ENCODE data around the gene MYO1F. TPM values are rescaled to one million over a fixed set of nuclear protein-coding genes. Genes with fewer than 3 reads are reported as not detected.
A peak's percentile ranks its signal among the peaks of the same experiment; 100 is the strongest.

MYO1F gene
- polyA plus RNA-seq, 1 donor (not counting 4 experiments of a cell fraction or from before 2014, with no cell fraction given), result 0.14 TPM

DNA sequence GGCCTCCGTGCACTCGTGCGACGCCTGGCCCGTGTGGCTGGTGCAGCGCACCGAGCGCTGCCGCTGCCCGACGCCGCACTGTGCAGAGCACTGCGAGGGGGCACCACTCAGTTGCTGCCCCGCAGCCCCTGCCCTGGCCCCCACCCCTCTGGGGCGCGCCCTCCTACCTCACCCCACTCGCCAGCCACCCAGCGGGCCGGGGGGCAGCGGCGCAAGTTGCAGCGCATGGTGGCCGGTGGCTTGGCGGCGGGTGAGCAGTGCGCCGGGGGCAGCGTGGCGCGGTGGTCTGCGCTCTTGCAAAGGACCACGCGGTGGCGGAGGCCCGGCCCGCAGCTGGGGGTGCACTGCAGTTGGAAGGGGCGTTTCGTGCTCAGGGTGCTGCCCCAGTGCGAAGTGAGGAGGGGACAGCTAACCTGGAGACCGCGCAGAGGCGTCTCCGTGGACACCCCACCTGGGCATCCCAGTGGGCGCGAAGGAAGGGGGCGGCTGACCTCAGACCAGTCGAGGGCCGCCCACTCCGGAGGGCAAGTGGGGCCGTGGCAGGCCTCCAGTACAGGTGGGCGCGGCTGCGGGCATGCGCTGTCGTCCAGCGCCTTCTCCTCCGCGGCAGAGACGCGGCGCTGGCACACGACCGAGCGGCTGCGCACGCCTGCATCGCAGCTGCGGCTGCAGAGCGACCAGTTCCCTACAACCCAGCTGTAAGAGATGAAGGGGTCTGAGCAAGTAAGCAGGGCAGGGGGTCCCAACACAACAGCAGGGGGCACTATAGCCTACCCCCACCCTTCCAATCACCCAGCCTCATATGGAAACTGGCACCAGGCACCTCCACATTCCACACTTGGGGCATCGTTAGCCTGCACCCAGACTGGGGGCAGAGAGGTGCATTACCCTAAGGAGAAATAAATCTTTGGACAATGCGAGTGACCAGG lies 8.0 kb upstream of the MYO1F start:
- TF ChIP-seq, protein P1, sequence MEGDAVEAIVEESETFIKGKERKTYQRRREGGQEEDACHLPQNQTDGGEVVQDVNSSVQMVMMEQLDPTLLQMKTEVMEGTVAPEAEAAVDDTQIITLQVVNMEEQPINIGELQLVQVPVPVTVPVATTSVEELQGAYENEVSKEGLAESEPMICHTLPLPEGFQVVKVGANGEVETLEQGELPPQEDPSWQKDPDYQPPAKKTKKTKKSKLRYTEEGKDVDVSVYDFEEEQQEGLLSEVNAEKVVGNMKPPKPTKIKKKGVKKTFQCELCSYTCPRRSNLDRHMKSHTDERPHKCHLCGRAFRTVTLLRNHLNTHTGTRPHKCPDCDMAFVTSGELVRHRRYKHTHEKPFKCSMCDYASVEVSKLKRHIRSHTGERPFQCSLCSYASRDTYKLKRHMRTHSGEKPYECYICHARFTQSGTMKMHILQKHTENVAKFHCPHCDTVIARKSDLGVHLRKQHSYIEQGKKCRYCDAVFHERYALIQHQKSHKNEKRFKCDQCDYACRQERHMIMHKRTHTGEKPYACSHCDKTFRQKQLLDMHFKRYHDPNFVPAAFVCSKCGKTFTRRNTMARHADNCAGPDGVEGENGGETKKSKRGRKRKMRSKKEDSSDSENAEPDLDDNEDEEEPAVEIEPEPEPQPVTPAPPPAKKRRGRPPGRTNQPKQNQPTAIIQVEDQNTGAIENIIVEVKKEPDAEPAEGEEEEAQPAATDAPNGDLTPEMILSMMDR (optimal IDR thresholded peaks at IDR 0.05 in 1 of 3, IDR thresholded peaks at IDR 0.05 in 1 of 3, conservative IDR thresholded peaks at IDR 0.05 in 1 of 3; ENCODE audit: extremely low read depth in 1 of 3, insufficient read depth in 2 of 3, low read length in 3 of 3), result no peak
- TF ChIP-seq EZH2 (IDR thresholded peaks at IDR 0.05; ENCODE audit: low read length), result no peak
- no peak for DNase-seq (ENCODE audit: low read depth, low spot score)
- Histone ChIP-seq H3K4me1 (ENCODE audit: control insufficient read depth, extremely low read depth, insufficient read depth, low read length) (no peaks in the 10 kb centered on the region), H3K36me3 (ENCODE audit: control insufficient read depth in 2 of 2, extremely low read depth in 1 of 2, insufficient read depth in 2 of 2, low read length in 2 of 2) (no peaks in the 10 kb centered on the region), H3K9me3 (ENCODE audit: control insufficient read depth, low read depth, low read length) (no peaks in the 10 kb centered on the region), H2AFZ (ENCODE audit: control insufficient read depth, low read length) (no peak overlapping the region), H3K9me1 (ENCODE audit: control insufficient read depth, extremely low read depth, insufficient read depth, low read length) (no peaks in the 10 kb centered on the region), H3K4me2 (ENCODE audit: control insufficient read depth, extremely low read depth, insufficient read depth, low read depth, low read length) (no peak overlapping the region), H3K27me3 (ENCODE audit: control insufficient read depth, extremely low read depth, insufficient read depth, low read length) (no peaks in the 10 kb centered on the region), H3K79me2 (ENCODE audit: control insufficient read depth, insufficient read depth, low read length) (no peaks in the 10 kb centered on the region), H4K20me1 (ENCODE audit: control insufficient read depth, extremely low read depth, insufficient read depth, low read length) (no peaks in the 10 kb centered on the region), H3K9ac (ENCODE audit: control insufficient read depth, extremely low read depth, insufficient read depth, low read length) (no peak overlapping the region), H3K27ac (ENCODE audit: control insufficient read depth, insufficient read depth, low read length) (no peak overlapping the region), H3K4me3 (ENCODE audit: control insufficient read depth in 2 of 3, extremely low read depth in 1 of 3, insufficient read depth in 2 of 3, low read depth in 1 of 3, low read length in 3 of 3) (no peak overlapping the region)
- dilution Hi-C loops (cut with MboI; ENCODE audit: extremely low pct_ligation_motif_present, low sequenced_read_pairs), result no loop called here
- no peak for FAIRE-seq

DNA sequence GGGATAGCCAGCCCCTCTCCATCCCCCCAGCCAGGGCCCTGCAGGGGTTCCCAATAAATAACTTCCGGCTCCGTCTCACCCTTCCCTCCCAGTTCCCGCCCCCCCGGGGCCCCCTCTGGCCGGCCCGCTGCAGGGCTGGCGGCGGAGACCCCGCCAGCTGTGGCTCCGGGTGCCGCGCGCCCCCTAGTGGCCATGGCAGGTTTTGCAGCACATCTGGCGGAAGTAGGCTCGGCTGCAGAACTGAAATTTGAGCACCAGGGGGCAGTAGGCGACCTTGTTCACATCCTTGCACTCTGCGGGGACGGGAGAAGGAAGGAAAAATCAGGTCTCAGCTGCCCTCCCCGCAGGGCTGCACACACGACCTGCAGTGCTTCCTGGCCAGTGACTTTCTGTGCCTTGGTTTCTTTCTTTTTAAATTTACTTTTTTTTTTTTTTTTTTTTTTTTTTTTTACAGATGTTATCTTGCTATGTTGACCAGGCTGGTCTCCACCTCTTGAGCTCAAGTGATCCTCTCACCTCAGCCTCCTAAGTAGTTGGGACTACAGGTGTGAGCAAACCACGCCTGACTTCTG lies 3.6 kb upstream of the MYO1F start:
- Histone ChIP-seq H3K9ac (ENCODE audit: control insufficient read depth, extremely low read depth, insufficient read depth, low read length) (no peak overlapping the region), H3K27me3 (ENCODE audit: control insufficient read depth, extremely low read depth, insufficient read depth, low read length) (no peaks in the 10 kb centered on the region), H2AFZ (ENCODE audit: control insufficient read depth, low read length) (no peak overlapping the region), H3K79me2 (ENCODE audit: control insufficient read depth, insufficient read depth, low read length) (no peaks in the 10 kb centered on the region), H3K27ac (ENCODE audit: control insufficient read depth, insufficient read depth, low read length) (no peak overlapping the region), H3K4me3 (ENCODE audit: control insufficient read depth in 2 of 3, extremely low read depth in 1 of 3, insufficient read depth in 2 of 3, low read depth in 1 of 3, low read length in 3 of 3) (no peak overlapping the region), H4K20me1 (ENCODE audit: control insufficient read depth, extremely low read depth, insufficient read depth, low read length) (no peaks in the 10 kb centered on the region), H3K9me3 (ENCODE audit: control insufficient read depth, low read depth, low read length) (no peaks in the 10 kb centered on the region), H3K4me2 (ENCODE audit: control insufficient read depth, extremely low read depth, insufficient read depth, low read depth, low read length) (no peak overlapping the region), H3K36me3 (ENCODE audit: control insufficient read depth in 2 of 2, extremely low read depth in 1 of 2, insufficient read depth in 2 of 2, low read length in 2 of 2) (no peaks in the 10 kb centered on the region), H3K9me1 (ENCODE audit: control insufficient read depth, extremely low read depth, insufficient read depth, low read length) (no peaks in the 10 kb centered on the region), H3K4me1 (ENCODE audit: control insufficient read depth, extremely low read depth, insufficient read depth, low read length) (peaks cover under 1% of the 10 kb centered on the region)
- FAIRE-seq, result peak; percentile 49
- no peak for TF ChIP-seq EZH2 (IDR thresholded peaks at IDR 0.05; ENCODE audit: low read length)
- TF ChIP-seq, protein P1 (optimal IDR thresholded peaks at IDR 0.05 in 1 of 3, IDR thresholded peaks at IDR 0.05 in 1 of 3, conservative IDR thresholded peaks at IDR 0.05 in 1 of 3; ENCODE audit: extremely low read depth in 1 of 3, insufficient read depth in 2 of 3, low read length in 3 of 3), result peak; percentile 96 to 97 (median 97)
- dilution Hi-C loops (cut with MboI; ENCODE audit: extremely low pct_ligation_motif_present, low sequenced_read_pairs), result no loop called here
- DNase-seq (ENCODE audit: low read depth, low spot score), result no peak
